K562 (cell line): ENCODE measurements around the gene LARP6. TPM values are rescaled to one million over a fixed set of nuclear protein-coding genes. Genes with fewer than 3 reads are reported as not detected.

Experiments
- ATAC-seq: fragments of 200-7000 bp; cut with Tn5 transposase; 3 replicates; pipeline ENCODE4 v1.9.1; 2020; ENCODE audit warnings: moderate library complexity
- BruUV-seq: library from RNA; stranded (reverse); fragments of 400-500 nt; replicated peaks from 2 replicates; lab custom pipeline; 2021; lab: Mats Ljungman, UMichigan
- CTCF ChIA-PET: fragments of 300-600 bp; formaldehyde crosslinking; extraction: SDS; loops from one replicate; lab custom pipeline; 2021; ENCODE audit warnings: low intra/inter-chr PET ratio; lab: Yijun Ruan, JAX
- POLR2A ChIA-PET: fragments of 300-600, 350-650 bp; sonication (Branson Sonifier 250); formaldehyde crosslinking; extraction: SDS; loops from one replicate; lab custom pipeline; 2021; ENCODE audit warnings: antibody characterized with exemption, inconsistent platforms; lab: Yijun Ruan, JAX
- DNase-seq, 4 experiments: peaks; one replicate each; pipeline versions ENCODE4 v3.0.0 to v3.0.0-alpha.2; 2011 to 2018; ENCODE audit warnings: low spot score in 3 of 4, mixed read lengths in 3 of 4; ENCODE audit errors: extremely low read depth in 1 of 4
- FAIRE-seq: peaks from 2 replicates; lab custom pipeline; 2011; peaks lifted over from hg19 to GRCh38; lab: Jason Lieb, UNC
- H2AFZ ChIP-seq: 2 replicates; pipeline ENCODE4 v1.6.0; 2011; ENCODE audit warnings: low read depth, low read length, control low read depth, inconsistent platforms
- H3K27ac ChIP-seq: fragments of 200-600 bp; 3 replicates; pipeline ENCODE4 v1.8.0; 2011; ENCODE audit warnings: low read depth, mild to moderate bottlenecking, control low read depth, inconsistent platforms, low read length, moderate library complexity, mixed read lengths; ENCODE audit errors: extremely low read depth
- H3K27me3 ChIP-seq, 2 experiments: fragments of 300-600 bp in 1 of 2; 2 replicates in 1 of 2; 3 replicates in 1 of 2; pipeline versions ENCODE4 v1.6.0 to v1.8.0; 2011; ENCODE audit warnings: inconsistent platforms in 2 of 2, low read length in 2 of 2, mild to moderate bottlenecking in 1 of 2, mixed read lengths in 1 of 2, moderate library complexity in 1 of 2; ENCODE audit not compliant: control insufficient read depth in 2 of 2, insufficient read depth in 2 of 2
- H3K36me3 ChIP-seq: fragments of 300-600 bp; 3 replicates; pipeline ENCODE4 v1.8.0; 2011; ENCODE audit warnings: mild to moderate bottlenecking, low read length, inconsistent platforms; ENCODE audit not compliant: control insufficient read depth, insufficient read depth
- H3K4me1 ChIP-seq, 2 experiments: fragments of 200-600 bp in 1 of 2; replicated peaks in 1 of 2; 2 replicates in 1 of 2; 3 replicates in 1 of 2; pipeline versions ENCODE4 v1.5.1 to v1.8.0; 2011; ENCODE audit warnings: inconsistent platforms in 2 of 2, low read length in 2 of 2, mild to moderate bottlenecking in 1 of 2, mixed read lengths in 1 of 2, moderate library complexity in 1 of 2; ENCODE audit not compliant: control insufficient read depth in 2 of 2, insufficient read depth in 2 of 2
- H3K4me2 ChIP-seq: 2 replicates; pipeline ENCODE4 v1.6.1; 2011; ENCODE audit warnings: low read length, control low read depth, inconsistent platforms, mixed read lengths; ENCODE audit not compliant: insufficient read depth
- H3K4me3 ChIP-seq: fragments of 200-600 bp; sonication (generic), shearing (Covaris generic); 2 replicates; pipeline ENCODE4 v1.5.1; 2016; ENCODE audit warnings: control low read depth, inconsistent platforms
- H3K79me2 ChIP-seq: fragments of 200-600 bp; 3 replicates; pipeline ENCODE4 v1.8.0; 2011; ENCODE audit warnings: low read length, inconsistent platforms; ENCODE audit not compliant: control insufficient read depth, insufficient read depth
- H3K9ac ChIP-seq, 2 experiments: 2 replicates each; pipeline versions ENCODE4 v1.6.0 to v1.6.1; 2011; ENCODE audit warnings: low read depth in 2 of 2, low read length in 2 of 2, control low read depth in 1 of 2, inconsistent platforms in 1 of 2, mild to moderate bottlenecking in 1 of 2, mixed read lengths in 1 of 2; ENCODE audit not compliant: insufficient read depth in 1 of 2
- H3K9me1 ChIP-seq: one replicate; pipeline ENCODE4 v1.6.0; 2011; ENCODE audit warnings: inconsistent platforms, mild to moderate bottlenecking, low read length, moderate library complexity; ENCODE audit not compliant: control insufficient read depth, insufficient read depth
- H3K9me3 ChIP-seq: replicated peaks from 2 replicates; pipeline ENCODE4 v1.5.1; 2011; ENCODE audit warnings: low read depth, low read length, inconsistent platforms; ENCODE audit not compliant: control insufficient read depth, insufficient read depth
- H4K20me1 ChIP-seq: replicated peaks from 2 replicates; pipeline ENCODE4 v1.6.1; 2011; ENCODE audit warnings: low read length, inconsistent platforms, mixed read lengths; ENCODE audit not compliant: control insufficient read depth, insufficient read depth
- CCAR2 ChIP-seq: fragments of 200-400 bp; formaldehyde crosslinking; IDR thresholded peaks from 2 replicates; pipeline ENCODE4 v1.6.1; 2017; ENCODE audit warnings: mild to moderate bottlenecking, low read depth, low read length
- FOSL1 ChIP-seq: fragments of 200-800 bp; sonication (Bioruptor generic); conservative IDR thresholded peaks from 2 replicates; pipeline ENCODE4 v1.6.1; 2016; ENCODE audit warnings: missing genetic modification characterization, missing compliant biosample characterization
- HLTF ChIP-seq: fragments of 450-650 bp; IDR thresholded peaks from 2 replicates; pipeline ENCODE4 v1.6.1; 2016
- NR2C1 ChIP-seq, 2 experiments: fragments of 450-650 bp; IDR thresholded peaks; 2 replicates each; pipeline ENCODE4 v1.6.1; 2017; ENCODE audit warnings: mild to moderate bottlenecking in 2 of 2, antibody characterized with exemption in 1 of 2, inconsistent platforms in 1 of 2, missing compliant biosample characterization in 1 of 2, missing genetic modification characterization in 1 of 2
- WGBS: fragments of 100-300 bp; shearing (Covaris generic); methylation state at CpG from one replicate; pipeline ENCODE4 v1.1.6; 2016; ENCODE audit warnings: low coverage, mixed read lengths; ENCODE audit not compliant: insufficient coverage; ENCODE audit errors: missing lambda C conversion rate; 5-methylcytosine and 5-hydroxymethylcytosine counted together
- in situ Hi-C: fragments of 300-500 bp; cut with MboI; formaldehyde crosslinking; loops from 4 replicates; pipeline ENCODE4 v1.15.0; 2018; ENCODE audit warnings: inconsistent platforms, mixed read lengths
- intact Hi-C: fragments of 100-400 bp; cut with micrococcal nuclease; formaldehyde crosslinking; loops from 2 replicates; pipeline ENCODE4 v1.14.2; 2022
- polyA plus RNA-seq, 8 experiments: library from polyadenylated mRNA; depleted of rRNA in 4 of 8; stranded (reverse) in 5 of 8; unstranded in 3 of 8; fragments of >200 nt; fragmentation: Nextera tagmentation in 2 of 8; fragmentation: Illumina TruSeq in 1 of 8; extraction: Ambion mirVana in 2 of 8; extraction: Trizol in 1 of 8; gene quantifications; 2 replicates each; pipeline versions ENCODE4 v1.2.1 to v1.2.3, GENCODE V29; 2011 to 2014; ENCODE audit warnings: inconsistent platforms in 1 of 8, missing spikeins in 1 of 8
- total RNA-seq, 7 experiments: library from RNA; depleted of rRNA in 6 of 7; stranded (reverse); fragments of >200 nt in 6 of 7; fragmentation: Illumina TruSeq in 2 of 7; extraction: Trizol in 2 of 7; gene quantifications; 2 replicates each; pipeline versions ENCODE4 v1.2.1 to v1.2.3, GENCODE V29; 2011 to 2021; ENCODE audit warnings: low replicate concordance in 1 of 7
- TF ChIP-seq, protein P1 (sequence below): sonication (generic); formaldehyde crosslinking; IDR thresholded peaks from 2 replicates; pipeline ENCODE4 v1.8.0; 2022; ENCODE audit warnings: mild to moderate bottlenecking, missing genetic modification reagents, borderline replicate concordance
- TF ChIP-seq, protein P2 (sequence below): fragments of 450-650 bp; formaldehyde crosslinking; IDR thresholded peaks from 2 replicates; pipeline ENCODE4 v1.4.0; 2022; ENCODE audit warnings: mild to moderate bottlenecking, moderate library complexity
- TF ChIP-seq, protein P3 (sequence below): fragments of 450-650 bp; conservative IDR thresholded peaks from 2 replicates; pipeline ENCODE4 v1.6.1; 2016; ENCODE audit warnings: missing genetic modification characterization, low read depth, mild to moderate bottlenecking, control low read depth, missing compliant biosample characterization

Gene LARP6
- total and polyA plus RNA-seq, 9 of the 15 experiments (the other 6 are each of a cell fraction or from before 2014, with no cell fraction given): not detected

DNA sequence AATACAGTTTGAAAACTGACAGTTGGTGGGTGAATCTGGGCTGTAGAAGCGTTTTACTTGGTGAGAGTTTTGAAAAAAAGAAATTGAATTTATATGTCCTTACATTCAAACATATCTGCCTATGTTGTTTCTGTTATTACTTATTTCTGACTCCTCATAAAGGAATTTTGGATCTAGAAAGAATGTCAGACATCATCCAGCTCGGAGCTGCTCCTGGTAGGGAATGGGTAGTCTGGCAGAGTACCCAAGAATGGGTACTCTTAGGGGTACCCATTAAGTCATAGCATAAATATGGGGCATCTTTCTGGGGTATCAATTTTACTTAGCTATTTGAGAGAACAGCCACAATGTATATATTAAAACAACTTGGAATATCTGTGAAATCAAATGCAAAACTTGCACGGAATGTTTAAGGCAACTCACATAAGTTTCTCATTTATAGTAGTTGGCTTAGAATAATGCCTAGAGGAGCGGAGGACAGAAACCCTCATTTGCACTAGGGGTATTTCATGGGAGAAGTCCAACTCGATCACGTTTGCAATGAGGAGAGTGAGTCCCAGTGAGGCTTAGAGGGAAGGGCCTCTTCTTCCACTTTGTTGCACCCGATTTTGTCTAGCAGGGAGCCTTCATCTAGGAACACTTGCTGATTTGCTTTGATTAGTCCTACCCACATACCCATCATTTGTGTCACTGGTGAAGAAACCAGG, 2.4 kb upstream of the LARP6 start (continued):
- TF ChIP-seq, protein P1, sequence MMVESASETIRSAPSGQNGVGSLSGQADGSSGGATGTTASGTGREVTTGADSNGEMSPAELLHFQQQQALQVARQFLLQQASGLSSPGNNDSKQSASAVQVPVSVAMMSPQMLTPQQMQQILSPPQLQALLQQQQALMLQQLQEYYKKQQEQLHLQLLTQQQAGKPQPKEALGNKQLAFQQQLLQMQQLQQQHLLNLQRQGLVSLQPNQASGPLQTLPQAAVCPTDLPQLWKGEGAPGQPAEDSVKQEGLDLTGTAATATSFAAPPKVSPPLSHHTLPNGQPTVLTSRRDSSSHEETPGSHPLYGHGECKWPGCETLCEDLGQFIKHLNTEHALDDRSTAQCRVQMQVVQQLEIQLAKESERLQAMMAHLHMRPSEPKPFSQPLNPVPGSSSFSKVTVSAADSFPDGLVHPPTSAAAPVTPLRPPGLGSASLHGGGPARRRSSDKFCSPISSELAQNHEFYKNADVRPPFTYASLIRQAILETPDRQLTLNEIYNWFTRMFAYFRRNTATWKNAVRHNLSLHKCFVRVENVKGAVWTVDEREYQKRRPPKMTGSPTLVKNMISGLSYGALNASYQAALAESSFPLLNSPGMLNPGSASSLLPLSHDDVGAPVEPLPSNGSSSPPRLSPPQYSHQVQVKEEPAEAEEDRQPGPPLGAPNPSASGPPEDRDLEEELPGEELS: no peak
- TF ChIP-seq HLTF: no peak

DNA sequence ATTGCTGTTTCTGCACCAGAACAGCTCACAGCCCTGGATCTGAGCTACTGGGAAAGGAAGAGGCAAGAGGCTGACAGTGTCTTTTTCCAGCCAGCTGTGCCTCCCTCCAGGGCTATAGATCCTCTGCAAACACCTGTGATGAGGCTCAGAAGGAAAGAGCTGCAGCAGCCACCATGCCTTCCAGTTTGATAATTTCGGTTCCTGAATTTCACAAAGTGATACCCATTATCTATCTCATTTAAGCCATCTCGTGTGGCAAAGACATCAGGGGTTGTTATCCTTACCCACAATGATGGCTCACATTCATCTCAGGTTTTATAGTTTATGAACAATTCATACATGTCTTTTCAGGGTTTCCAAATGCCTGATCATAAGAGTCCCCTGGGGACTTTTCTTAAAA, 1.8 kb upstream of the LARP6 start:
- intact Hi-C loops (no loop called here), in situ Hi-C loops (no loop called here)
- DNase-seq (no peak), ATAC-seq (no peak), FAIRE-seq (no peak)
- no peak overlapping the region for H3K4me3 ChIP-seq
- H3K79me2 ChIP-seq: no peaks in the 10 kb centered on the region
- ChIA-PET CTCF (no interaction called here), POLR2A (no interaction called here)
- H3K27me3 ChIP-seq: peaks cover 2 to 8% of the 10 kb centered on the region in 2 experiments; a peak in 3 of 5 replicates
- H3K4me1 ChIP-seq: no peaks in the 10 kb centered on the region; a peak in 1 of 5 replicates
- H3K9ac ChIP-seq: no peak overlapping the region
- H3K9me3 ChIP-seq: no peaks in the 10 kb centered on the region
- no peak overlapping the region for H2AFZ ChIP-seq
- H4K20me1 ChIP-seq: no peaks in the 10 kb centered on the region
- no peaks in the 10 kb centered on the region for H3K36me3 ChIP-seq
- 0% methylated on average over 2 of the region's 2 CpGs for WGBS
- no peaks in the 10 kb centered on the region for H3K9me1 ChIP-seq
- no peak for TF ChIP-seq FOSL1 (tag)
- TF ChIP-seq, protein P2, sequence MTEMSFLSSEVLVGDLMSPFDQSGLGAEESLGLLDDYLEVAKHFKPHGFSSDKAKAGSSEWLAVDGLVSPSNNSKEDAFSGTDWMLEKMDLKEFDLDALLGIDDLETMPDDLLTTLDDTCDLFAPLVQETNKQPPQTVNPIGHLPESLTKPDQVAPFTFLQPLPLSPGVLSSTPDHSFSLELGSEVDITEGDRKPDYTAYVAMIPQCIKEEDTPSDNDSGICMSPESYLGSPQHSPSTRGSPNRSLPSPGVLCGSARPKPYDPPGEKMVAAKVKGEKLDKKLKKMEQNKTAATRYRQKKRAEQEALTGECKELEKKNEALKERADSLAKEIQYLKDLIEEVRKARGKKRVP: no peak
- no peak for TF ChIP-seq NR2C1 (IDR thresholded peaks at IDR 0.05)
- no peak for TF ChIP-seq NR2C1 (tag; IDR thresholded peaks at IDR 0.05)
- TF ChIP-seq, protein P3, sequence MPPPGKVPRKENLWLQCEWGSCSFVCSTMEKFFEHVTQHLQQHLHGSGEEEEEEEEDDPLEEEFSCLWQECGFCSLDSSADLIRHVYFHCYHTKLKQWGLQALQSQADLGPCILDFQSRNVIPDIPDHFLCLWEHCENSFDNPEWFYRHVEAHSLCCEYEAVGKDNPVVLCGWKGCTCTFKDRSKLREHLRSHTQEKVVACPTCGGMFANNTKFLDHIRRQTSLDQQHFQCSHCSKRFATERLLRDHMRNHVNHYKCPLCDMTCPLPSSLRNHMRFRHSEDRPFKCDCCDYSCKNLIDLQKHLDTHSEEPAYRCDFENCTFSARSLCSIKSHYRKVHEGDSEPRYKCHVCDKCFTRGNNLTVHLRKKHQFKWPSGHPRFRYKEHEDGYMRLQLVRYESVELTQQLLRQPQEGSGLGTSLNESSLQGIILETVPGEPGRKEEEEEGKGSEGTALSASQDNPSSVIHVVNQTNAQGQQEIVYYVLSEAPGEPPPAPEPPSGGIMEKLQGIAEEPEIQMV: no peak
- TF ChIP-seq CCAR2: no peak
- BruUV-seq: no TSS peak
- no peak overlapping the region for H3K4me2 ChIP-seq
- H3K27ac ChIP-seq: no peak overlapping the region
